ENCODE measurements around the gene RELL1.
"Not testable (repeated sequence)": the region's sequence is repeated elsewhere in the genome, so short reads cannot be mapped to it uniquely, and the experiment has no call there.

The RELL1 gene

DNA sequence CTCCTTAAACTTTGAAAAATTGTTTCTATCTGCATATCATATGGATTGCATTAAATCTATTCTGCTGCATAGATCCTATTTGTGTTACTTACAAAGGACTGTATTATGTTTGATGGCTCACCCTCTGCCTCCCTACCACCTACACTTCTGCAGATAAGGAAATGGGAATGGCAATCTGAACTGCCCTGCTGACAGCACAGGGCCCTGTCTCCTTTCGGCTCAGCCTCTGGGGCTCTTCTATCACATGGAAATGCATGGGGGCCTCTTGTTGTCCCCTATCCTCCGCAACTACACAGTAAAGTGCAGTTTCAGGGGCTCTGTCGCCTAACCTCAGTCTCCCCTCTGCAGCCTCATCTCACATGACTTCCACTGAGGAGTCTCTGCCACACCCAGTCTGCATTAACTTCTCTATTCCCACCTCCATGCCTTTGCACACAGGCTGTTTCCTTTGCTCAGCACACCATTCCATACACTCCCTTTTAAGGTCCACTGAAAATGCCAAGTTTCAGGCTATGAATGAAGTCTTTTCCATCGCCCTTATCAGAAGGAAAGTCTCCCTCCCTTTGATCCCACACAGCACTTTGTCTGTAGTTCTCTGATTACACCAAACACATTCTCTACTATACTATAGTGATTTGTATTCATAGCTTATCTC is 12.5 kb downstream of the RELL1 start:
- TF ChIP-seq CTCF (conservative IDR thresholded peaks at IDR 0.05): no peak
- no peak overlapping the region for H3K27ac ChIP-seq

DNA sequence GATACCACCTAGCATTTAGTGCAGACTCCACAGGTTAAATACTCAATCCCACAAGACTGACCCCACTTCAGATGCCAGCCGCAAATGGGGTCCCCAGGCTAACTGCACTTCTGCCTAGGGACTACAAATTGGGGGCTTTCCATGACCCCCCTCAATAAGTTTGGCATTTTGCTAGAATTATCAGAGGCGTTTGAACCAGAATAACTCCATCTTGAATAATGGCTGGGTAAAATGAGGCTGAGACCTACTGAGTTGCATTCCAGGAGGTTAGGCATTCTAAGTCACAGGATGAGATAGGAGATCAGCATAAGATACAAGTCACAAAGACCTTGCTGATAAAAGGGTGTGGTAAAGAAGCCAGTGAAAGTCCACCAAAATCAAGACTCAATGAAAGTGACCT is 15.1 kb downstream of the RELL1 start:
- TF ChIP-seq CTCF (conservative IDR thresholded peaks at IDR 0.05): no peak
- no peak overlapping the region for H3K27ac ChIP-seq

GRCh38 chr4:37670249-37670648 is 15.9 kb downstream of the RELL1 start:
- no peak overlapping the region for H3K27ac ChIP-seq
- TF ChIP-seq CTCF (conservative IDR thresholded peaks at IDR 0.05): no peak

DNA sequence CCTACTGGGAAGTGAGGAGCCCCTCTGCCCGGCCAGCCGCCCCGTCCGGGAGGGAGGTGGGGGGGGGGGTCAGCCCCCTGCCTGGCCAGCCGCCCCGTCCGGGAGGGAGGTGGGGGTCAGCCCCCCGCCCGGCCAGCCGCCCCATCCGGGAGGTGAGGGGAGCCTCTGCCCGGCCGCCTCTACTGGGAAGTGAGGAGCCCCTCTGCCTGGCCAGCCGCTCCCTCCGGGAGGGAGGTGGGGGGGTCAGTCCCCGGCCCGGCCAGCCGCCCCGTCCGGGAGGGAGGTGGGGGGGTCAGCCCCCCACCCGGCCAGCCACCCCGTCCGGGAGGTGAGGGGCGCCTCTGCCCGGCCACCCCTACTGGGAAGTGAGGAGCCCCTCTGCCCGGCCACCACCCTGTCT is 17.1 kb downstream of the RELL1 start:
- H3K27ac ChIP-seq: not testable (repeated sequence)

DNA sequence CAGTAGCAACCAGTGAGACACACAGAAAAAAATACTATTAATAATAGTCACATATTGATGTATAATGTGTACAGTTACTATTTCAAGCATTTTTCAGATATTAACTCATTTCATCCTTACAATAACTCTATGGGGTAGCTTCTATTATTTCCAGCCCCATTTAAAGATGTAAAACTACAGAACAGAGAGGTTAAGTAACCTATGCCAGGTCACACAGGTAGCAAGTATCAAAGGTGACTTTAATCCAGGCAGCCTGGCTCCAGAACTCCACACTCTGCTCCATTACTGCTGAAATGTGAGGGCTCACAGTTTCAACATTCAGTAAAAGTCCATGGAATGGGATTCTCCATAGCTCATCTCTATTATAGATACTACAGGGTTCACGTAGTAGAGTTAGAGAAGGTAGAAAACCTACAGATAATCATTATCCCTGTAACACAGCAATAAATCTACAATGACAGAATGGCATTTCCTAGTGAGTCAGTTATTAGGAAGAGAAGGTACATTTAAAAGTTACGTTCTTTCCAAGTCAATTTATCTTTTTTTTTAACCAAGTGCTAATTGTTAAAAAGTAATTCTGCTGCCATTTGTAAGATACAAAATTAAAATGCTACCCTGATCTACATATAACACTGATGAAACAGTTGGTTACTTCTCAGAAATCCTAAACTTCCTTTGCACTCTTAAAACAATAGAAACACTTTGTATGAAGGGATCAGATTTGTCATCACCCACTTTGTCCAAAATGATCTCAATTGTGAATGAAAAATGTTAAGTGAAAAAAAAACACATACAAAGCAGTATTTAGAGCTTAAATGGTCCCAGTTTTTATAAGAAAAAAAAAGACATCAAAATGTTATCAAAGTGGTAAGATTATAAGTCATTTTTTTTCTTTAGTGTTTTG is 18.7 kb downstream of the RELL1 start:
- TF ChIP-seq CTCF (conservative IDR thresholded peaks at IDR 0.05): no peak

GRCh38 chr4:37666625-37667071 is 19.5 kb downstream of the RELL1 start:
- H3K27ac ChIP-seq: no peak overlapping the region
- no peak for TF ChIP-seq CTCF (conservative IDR thresholded peaks at IDR 0.05)

More for the DNA sequence above, 18.7 kb downstream of the RELL1 start:
- H3K27ac ChIP-seq: no peak overlapping the region

GRCh38 chr4:37665333-37666320 is 20.5 kb downstream of the RELL1 start:
- no peak overlapping the region for H3K27ac ChIP-seq
- TF ChIP-seq CTCF (conservative IDR thresholded peaks at IDR 0.05): no peak

All from VCaP (cell line).